Keratinocyte (primary cell): ENCODE data around the gene NPM3. TPM values are rescaled to one million over a fixed set of nuclear protein-coding genes. Genes with fewer than 3 reads are reported as not detected.

Experiments used
- DNase-seq: peaks from one replicate; pipeline ENCODE4 v3.0.0-alpha.2; 2011; ENCODE audit warnings: low read depth, missing footprints, low spot score
- FAIRE-seq: peaks from 2 replicates; lab custom pipeline; 2011; peaks lifted over from hg19 to GRCh38; lab: Jason Lieb, UNC
- H2AFZ ChIP-seq: 2 replicates; pipeline ENCODE4 v1.6.0; 2012; ENCODE audit warnings: low read length, control low read depth, inconsistent platforms; ENCODE audit not compliant: control insufficient read depth
- H3K27ac ChIP-seq: 2 replicates; pipeline ENCODE4 v1.5.1; 2011; ENCODE audit warnings: low read length; ENCODE audit not compliant: control insufficient read depth, insufficient read depth
- H3K27me3 ChIP-seq: 3 replicates; pipeline ENCODE4 v1.6.0; 2011; ENCODE audit warnings: low read length; ENCODE audit not compliant: control insufficient read depth, insufficient read depth; ENCODE audit errors: extremely low read depth
- H3K36me3 ChIP-seq, 2 experiments: 2 replicates in 1 of 2; 3 replicates in 1 of 2; pipeline ENCODE4 v1.5.1; 2011; ENCODE audit warnings: low read length in 2 of 2, mild to moderate bottlenecking in 1 of 2; ENCODE audit not compliant: control insufficient read depth in 2 of 2, insufficient read depth in 2 of 2; ENCODE audit errors: extremely low read depth in 1 of 2
- H3K4me1 ChIP-seq: 3 replicates; pipeline ENCODE4 v1.5.1; 2011; ENCODE audit warnings: low read length; ENCODE audit not compliant: control insufficient read depth, insufficient read depth; ENCODE audit errors: extremely low read depth
- H3K4me2 ChIP-seq: 3 replicates; pipeline ENCODE4 v1.6.0; 2011; ENCODE audit warnings: low read depth, low read length; ENCODE audit not compliant: control insufficient read depth, insufficient read depth; ENCODE audit errors: extremely low read depth
- H3K4me3 ChIP-seq, 3 experiments: fragments of 200-600 bp in 1 of 3; sonication (generic) in 1 of 3; 2 replicates in 2 of 3; 3 replicates in 1 of 3; pipeline ENCODE4 v1.5.1; 2011 to 2016; ENCODE audit warnings: low read length in 3 of 3, mild to moderate bottlenecking in 3 of 3, control low read depth in 2 of 3, inconsistent platforms in 1 of 3, low read depth in 1 of 3, mixed read lengths in 1 of 3, mixed run types in 1 of 3, moderate library complexity in 1 of 3; ENCODE audit not compliant: control insufficient read depth in 2 of 3, insufficient read depth in 2 of 3; ENCODE audit errors: extremely low read depth in 1 of 3
- H3K79me2 ChIP-seq: 2 replicates; pipeline ENCODE4 v1.6.0; 2012; ENCODE audit warnings: low read length; ENCODE audit not compliant: control insufficient read depth, insufficient read depth
- H3K9ac ChIP-seq: 3 replicates; pipeline ENCODE4 v1.6.0; 2011; ENCODE audit warnings: low read length; ENCODE audit not compliant: control insufficient read depth, insufficient read depth; ENCODE audit errors: extremely low read depth
- H3K9me1 ChIP-seq: 3 replicates; pipeline ENCODE4 v1.6.0; 2011; ENCODE audit warnings: low read length; ENCODE audit not compliant: control insufficient read depth, insufficient read depth; ENCODE audit errors: extremely low read depth
- H3K9me3 ChIP-seq: 2 replicates; pipeline ENCODE4 v1.5.1; 2012; ENCODE audit warnings: low read depth, low read length; ENCODE audit not compliant: control insufficient read depth
- H4K20me1 ChIP-seq: 3 replicates; pipeline ENCODE4 v1.6.0; 2011; ENCODE audit warnings: low read length; ENCODE audit not compliant: control insufficient read depth, insufficient read depth; ENCODE audit errors: extremely low read depth
- EZH2 ChIP-seq: IDR thresholded peaks from one replicate; pipeline ENCODE4 v1.6.1; 2012; ENCODE audit warnings: inconsistent platforms, mild to moderate bottlenecking, low read length, moderate library complexity
- dilution Hi-C: fragments of 300-500 bp; cut with MboI; formaldehyde crosslinking; loops from one replicate; pipeline ENCODE4 v1.7.0; 2020; ENCODE audit warnings: low sequenced_read_pairs; ENCODE audit not compliant: extremely low pct_ligation_motif_present
- polyA plus RNA-seq, 5 experiments: library from polyadenylated mRNA; depleted of rRNA in 3 of 5; stranded (reverse) in 3 of 5; stranded (forward) in 1 of 5; unstranded in 1 of 5; fragments of >200 nt; gene quantifications; 1 replicate in 1 of 5; 2 replicates in 3 of 5; 3 replicates in 1 of 5; pipeline versions ENCODE4 v1.2.1 to v1.2.3, GENCODE V29; 2011 to 2012; ENCODE audit warnings: missing spikeins in 2 of 5, low read depth in 1 of 5, low replicate concordance in 1 of 5
- TF ChIP-seq, protein P1 (sequence below), 3 experiments: IDR thresholded peaks in 1 of 3; conservative IDR thresholded peaks in 1 of 3; optimal IDR thresholded peaks in 1 of 3; 2 replicates in 2 of 3; 3 replicates in 1 of 3; pipeline versions ENCODE3 to v1.5.1; 2011; ENCODE audit warnings: low read length in 3 of 3, mild to moderate bottlenecking in 3 of 3, moderate library complexity in 2 of 3, control low read depth in 1 of 3, inconsistent platforms in 1 of 3; ENCODE audit not compliant: insufficient read depth in 2 of 3; ENCODE audit errors: extremely low read depth in 1 of 3

NPM3 gene
- polyA plus RNA-seq, 1 donor (not counting 4 experiments of a cell fraction or from before 2014, with no cell fraction given) = 77.2 TPM

GRCh38 chr10:101736666-101737065, 46.6 kb downstream of the NPM3 start:
- Histone ChIP-seq H3K79me2 (no peaks in the 10 kb centered on the region), H3K9ac (no peak overlapping the region), H3K4me2 (no peak overlapping the region), H3K4me1 (no peaks in the 10 kb centered on the region), H4K20me1 (no peaks in the 10 kb centered on the region), H2AFZ (no peak overlapping the region), H3K4me3 (no peak overlapping the region), H3K27me3 (peaks cover 7% of the 10 kb centered on the region), H3K27ac (no peak overlapping the region), H3K36me3 (no peaks in the 10 kb centered on the region), H3K9me1 (no peaks in the 10 kb centered on the region), H3K9me3 (no peaks in the 10 kb centered on the region)
- dilution Hi-C loops = no loop called here
- FAIRE-seq (no peak), DNase-seq (no peak)
- no peak for TF ChIP-seq EZH2
- TF ChIP-seq, protein P1, sequence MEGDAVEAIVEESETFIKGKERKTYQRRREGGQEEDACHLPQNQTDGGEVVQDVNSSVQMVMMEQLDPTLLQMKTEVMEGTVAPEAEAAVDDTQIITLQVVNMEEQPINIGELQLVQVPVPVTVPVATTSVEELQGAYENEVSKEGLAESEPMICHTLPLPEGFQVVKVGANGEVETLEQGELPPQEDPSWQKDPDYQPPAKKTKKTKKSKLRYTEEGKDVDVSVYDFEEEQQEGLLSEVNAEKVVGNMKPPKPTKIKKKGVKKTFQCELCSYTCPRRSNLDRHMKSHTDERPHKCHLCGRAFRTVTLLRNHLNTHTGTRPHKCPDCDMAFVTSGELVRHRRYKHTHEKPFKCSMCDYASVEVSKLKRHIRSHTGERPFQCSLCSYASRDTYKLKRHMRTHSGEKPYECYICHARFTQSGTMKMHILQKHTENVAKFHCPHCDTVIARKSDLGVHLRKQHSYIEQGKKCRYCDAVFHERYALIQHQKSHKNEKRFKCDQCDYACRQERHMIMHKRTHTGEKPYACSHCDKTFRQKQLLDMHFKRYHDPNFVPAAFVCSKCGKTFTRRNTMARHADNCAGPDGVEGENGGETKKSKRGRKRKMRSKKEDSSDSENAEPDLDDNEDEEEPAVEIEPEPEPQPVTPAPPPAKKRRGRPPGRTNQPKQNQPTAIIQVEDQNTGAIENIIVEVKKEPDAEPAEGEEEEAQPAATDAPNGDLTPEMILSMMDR (optimal IDR thresholded peaks at IDR 0.05 in 1 of 3, IDR thresholded peaks at IDR 0.05 in 1 of 3, conservative IDR thresholded peaks at IDR 0.05 in 1 of 3; ENCODE audit: extremely low read depth in 1 of 3, insufficient read depth in 2 of 3, low read length in 3 of 3) = no peak

- no peaks in the 10 kb centered on the region for H3K79me2 ChIP-seq
Measured at GRCh38 chr10:101732096-101732495, 51.1 kb downstream of the NPM3 start.

More at GRCh38 chr10:101732096-101732495, 51.1 kb downstream of the NPM3 start:
- dilution Hi-C loops = no loop called here
- no peak overlapping the region for H2AFZ ChIP-seq
- H3K9ac ChIP-seq = no peak overlapping the region
- peaks cover 1% of the 10 kb centered on the region for H3K27me3 ChIP-seq
- DNase-seq = no peak
- FAIRE-seq = no peak
- H3K4me1 ChIP-seq = no peaks in the 10 kb centered on the region
- no peaks in the 10 kb centered on the region for H4K20me1 ChIP-seq
- no peaks in the 10 kb centered on the region for H3K36me3 ChIP-seq
- no peaks in the 10 kb centered on the region for H3K9me1 ChIP-seq
- no peak for TF ChIP-seq EZH2
- TF ChIP-seq, protein P1 (optimal IDR thresholded peaks at IDR 0.05 in 1 of 3, IDR thresholded peaks at IDR 0.05 in 1 of 3, conservative IDR thresholded peaks at IDR 0.05 in 1 of 3; ENCODE audit: extremely low read depth in 1 of 3, insufficient read depth in 2 of 3, low read length in 3 of 3) = no peak
- H3K9me3 ChIP-seq = no peaks in the 10 kb centered on the region
- H3K4me3 ChIP-seq = no peak overlapping the region
- no peak overlapping the region for H3K27ac ChIP-seq
- H3K4me2 ChIP-seq = no peak overlapping the region

Other genes starting within 250 kb of the NPM3 start
- 11.6 to 18.6 TPM (median 11.9 TPM) in 3 replicates for gene POLL, start 195.2 kb downstream of the NPM3 start, polyA plus RNA-seq
- 43.3 to 58.1 TPM (median 57.9 TPM) in 3 replicates for gene DPCD, start 195.1 kb downstream of the NPM3 start, polyA plus RNA-seq
- 22.3 to 25.4 TPM (median 23.7 TPM) in 3 replicates for gene FBXW4, start 88.3 kb downstream of the NPM3 start, polyA plus RNA-seq
- gene FGF8, start 7.3 kb downstream of the NPM3 start, polyA plus RNA-seq = not detected in 3 replicates
- 47.0 to 104 TPM (median 67.2 TPM) in 3 replicates for gene OGA, start 35.0 kb upstream of the NPM3 start, polyA plus RNA-seq
- gene KCNIP2, start 60.4 kb upstream of the NPM3 start, polyA plus RNA-seq = 0.17 to 0.71 TPM (median 0.41 TPM) in 3 replicates